ENCODE measurements around the gene XYLT1.

Gene XYLT1

GRCh38 chr16:17375461-17376304, 95.1 kb downstream of the XYLT1 start:
- no peak overlapping the region for H4K8ac ChIP-seq (ENCODE audit: low read length)
- no peak overlapping the region for H2BK12ac ChIP-seq (ENCODE audit: low read length in 2 of 2)
- H3K9me3 ChIP-seq (ENCODE audit: control insufficient read depth, low read length): no peaks in the 10 kb centered on the region
- WGBS: 76% methylated on average over 17 of the region's 17 CpGs
- H3K27ac ChIP-seq (ENCODE audit: low read length, poor library complexity, severe bottlenecking): no peak overlapping the region
- DNase-seq: no peak
- H2AFZ ChIP-seq (ENCODE audit: low read depth, low read length): no peak overlapping the region
- H3K4ac ChIP-seq (ENCODE audit: low read depth in 1 of 2, low read length in 2 of 2): no peak overlapping the region
- H3K4me3 ChIP-seq (ENCODE audit: insufficient read depth in 1 of 2, low read depth in 1 of 2, low read length in 2 of 2): no peak overlapping the region
- H3K23ac ChIP-seq (ENCODE audit: low read length in 2 of 2): no peak overlapping the region
- no peak overlapping the region for H2BK5ac ChIP-seq (ENCODE audit: low read depth, low read length, poor library complexity, severe bottlenecking)
- H3K14ac ChIP-seq (ENCODE audit: low read length in 2 of 2): no peak overlapping the region
- no peak overlapping the region for H4K91ac ChIP-seq (ENCODE audit: low read length)
- H3K4me2 ChIP-seq (ENCODE audit: low read length, poor library complexity, severe bottlenecking): no peak overlapping the region
- no peak overlapping the region for H3K18ac ChIP-seq (ENCODE audit: low read depth in 1 of 2, low read length in 2 of 2)
- no peak overlapping the region for H3K9ac ChIP-seq (ENCODE audit: low read length)
- H2AK5ac ChIP-seq (ENCODE audit: low read length, severe bottlenecking): no peak overlapping the region
- no peaks in the 10 kb centered on the region for H3K27me3 ChIP-seq (ENCODE audit: control insufficient read depth in 1 of 2, insufficient read depth in 1 of 2, low read length in 2 of 2)
- no peak overlapping the region for H2BK120ac ChIP-seq (ENCODE audit: low read depth, low read length)
- H3K36me3 ChIP-seq (ENCODE audit: control insufficient read depth in 1 of 2, insufficient read depth in 2 of 2, low read depth in 1 of 2, low read length in 2 of 2): no peaks in the 10 kb centered on the region
- H3K4me1 ChIP-seq (ENCODE audit: control insufficient read depth, insufficient read depth, low read depth, low read length): no peaks in the 10 kb centered on the region
- H3K79me1 ChIP-seq (replicated peaks; ENCODE audit: low read length, poor library complexity, severe bottlenecking): no peaks in the 10 kb centered on the region
- no peak overlapping the region for H2BK15ac ChIP-seq (ENCODE audit: low read depth, poor library complexity, severe bottlenecking)

- no peak overlapping the region for H3K4ac ChIP-seq (ENCODE audit: low read depth in 1 of 2, low read length in 2 of 2)
- H3K9me3 ChIP-seq (ENCODE audit: control insufficient read depth, low read length): no peaks in the 10 kb centered on the region
- H2BK120ac ChIP-seq (ENCODE audit: low read depth, low read length): no peak overlapping the region
- WGBS: no CpG with 5 or more reads among the region's 3 CpGs
- no peaks in the 10 kb centered on the region for H3K4me1 ChIP-seq (ENCODE audit: control insufficient read depth, insufficient read depth, low read depth, low read length)
- H3K9ac ChIP-seq (ENCODE audit: low read length): no peak overlapping the region
- H3K14ac ChIP-seq (ENCODE audit: low read length in 2 of 2): no peak overlapping the region
- H4K91ac ChIP-seq (ENCODE audit: low read length): no peak overlapping the region
- H2AK5ac ChIP-seq (ENCODE audit: low read length, severe bottlenecking): no peak overlapping the region
- H3K79me1 ChIP-seq (replicated peaks; ENCODE audit: low read length, poor library complexity, severe bottlenecking): no peaks in the 10 kb centered on the region
- H3K27me3 ChIP-seq (ENCODE audit: control insufficient read depth in 1 of 2, insufficient read depth in 1 of 2, low read length in 2 of 2): no peaks in the 10 kb centered on the region
- no peak overlapping the region for H2BK12ac ChIP-seq (ENCODE audit: low read length in 2 of 2)
- no peak overlapping the region for H2BK5ac ChIP-seq (ENCODE audit: low read depth, low read length, poor library complexity, severe bottlenecking)
- no peak overlapping the region for H3K23ac ChIP-seq (ENCODE audit: low read length in 2 of 2)
- no peak overlapping the region for H3K27ac ChIP-seq (ENCODE audit: low read length, poor library complexity, severe bottlenecking)
- H3K36me3 ChIP-seq (ENCODE audit: control insufficient read depth in 1 of 2, insufficient read depth in 2 of 2, low read depth in 1 of 2, low read length in 2 of 2): no peaks in the 10 kb centered on the region
- no peak overlapping the region for H3K4me2 ChIP-seq (ENCODE audit: low read length, poor library complexity, severe bottlenecking)
- no peak overlapping the region for H3K4me3 ChIP-seq (ENCODE audit: insufficient read depth in 1 of 2, low read depth in 1 of 2, low read length in 2 of 2)
- H2AFZ ChIP-seq (ENCODE audit: low read depth, low read length): no peak overlapping the region
- H3K18ac ChIP-seq (ENCODE audit: low read depth in 1 of 2, low read length in 2 of 2): no peak overlapping the region
- no peak overlapping the region for H2BK15ac ChIP-seq (ENCODE audit: low read depth, poor library complexity, severe bottlenecking)
- DNase-seq: no peak
- H4K8ac ChIP-seq (ENCODE audit: low read length): no peak overlapping the region
Observed at GRCh38 chr16:17374668-17375255, 96.0 kb downstream of the XYLT1 start.

DNA sequence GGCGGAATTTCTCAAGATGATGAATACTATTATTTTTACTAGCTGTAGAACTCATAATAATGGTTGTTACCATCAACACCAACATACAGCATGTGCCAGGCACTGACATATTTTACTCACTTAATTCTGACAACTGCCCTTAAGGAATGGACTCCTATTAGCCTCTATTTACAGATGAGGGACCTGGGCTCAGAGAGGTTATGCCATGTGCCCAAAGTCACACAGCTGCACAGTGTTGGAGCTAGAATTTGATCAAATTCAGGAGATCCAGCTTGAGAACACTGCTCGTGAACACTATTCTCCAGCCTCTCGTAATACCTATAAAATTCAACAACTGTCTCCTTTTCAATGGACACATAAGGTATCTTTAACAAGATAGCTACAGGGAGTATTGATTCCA, 97.2 kb downstream of the XYLT1 start:
- no peak overlapping the region for H2AK5ac ChIP-seq (ENCODE audit: low read length, severe bottlenecking)
- H2BK15ac ChIP-seq (ENCODE audit: low read depth, poor library complexity, severe bottlenecking): no peak overlapping the region
- H3K79me1 ChIP-seq (replicated peaks; ENCODE audit: low read length, poor library complexity, severe bottlenecking): no peaks in the 10 kb centered on the region
- no peak overlapping the region for H4K8ac ChIP-seq (ENCODE audit: low read length)
- no peaks in the 10 kb centered on the region for H3K4me1 ChIP-seq (ENCODE audit: control insufficient read depth, insufficient read depth, low read depth, low read length)
- no peak overlapping the region for H3K14ac ChIP-seq (ENCODE audit: low read length in 2 of 2)
- H2BK5ac ChIP-seq (ENCODE audit: low read depth, low read length, poor library complexity, severe bottlenecking): no peak overlapping the region
- no peaks in the 10 kb centered on the region for H3K27me3 ChIP-seq (ENCODE audit: control insufficient read depth in 1 of 2, insufficient read depth in 1 of 2, low read length in 2 of 2)
- DNase-seq: no peak
- no peak overlapping the region for H4K91ac ChIP-seq (ENCODE audit: low read length)
- H3K4ac ChIP-seq (ENCODE audit: low read depth in 1 of 2, low read length in 2 of 2): no peak overlapping the region
- H3K27ac ChIP-seq (ENCODE audit: low read length, poor library complexity, severe bottlenecking): no peak overlapping the region
- H3K18ac ChIP-seq (ENCODE audit: low read depth in 1 of 2, low read length in 2 of 2): no peak overlapping the region
- WGBS: no CpG with 5 or more reads among the region's 3 CpGs
- H2BK12ac ChIP-seq (ENCODE audit: low read length in 2 of 2): no peak overlapping the region
- no peak overlapping the region for H3K4me3 ChIP-seq (ENCODE audit: insufficient read depth in 1 of 2, low read depth in 1 of 2, low read length in 2 of 2)
- H3K9ac ChIP-seq (ENCODE audit: low read length): no peak overlapping the region
- no peak overlapping the region for H2BK120ac ChIP-seq (ENCODE audit: low read depth, low read length)
- no peak overlapping the region for H3K23ac ChIP-seq (ENCODE audit: low read length in 2 of 2)
- H3K9me3 ChIP-seq (ENCODE audit: control insufficient read depth, low read length): no peaks in the 10 kb centered on the region
- no peak overlapping the region for H2AFZ ChIP-seq (ENCODE audit: low read depth, low read length)
- H3K4me2 ChIP-seq (ENCODE audit: low read length, poor library complexity, severe bottlenecking): no peak overlapping the region
- H3K36me3 ChIP-seq (ENCODE audit: control insufficient read depth in 1 of 2, insufficient read depth in 2 of 2, low read depth in 1 of 2, low read length in 2 of 2): no peaks in the 10 kb centered on the region

GRCh38 chr16:17372386-17372785, 98.4 kb downstream of the XYLT1 start:
- 87% methylated on average over 5 of the region's 5 CpGs for WGBS

More at GRCh38 chr16:17372386-17372785, 98.4 kb downstream of the XYLT1 start:
- Histone ChIP-seq H2BK120ac (ENCODE audit: low read depth, low read length) (no peak overlapping the region), H3K27me3 (ENCODE audit: control insufficient read depth in 1 of 2, insufficient read depth in 1 of 2, low read length in 2 of 2) (no peaks in the 10 kb centered on the region), H2BK12ac (ENCODE audit: low read length in 2 of 2) (no peak overlapping the region), H3K4me2 (ENCODE audit: low read length, poor library complexity, severe bottlenecking) (no peak overlapping the region), H3K18ac (ENCODE audit: low read depth in 1 of 2, low read length in 2 of 2) (no peak overlapping the region), H3K79me1 (replicated peaks; ENCODE audit: low read length, poor library complexity, severe bottlenecking) (no peaks in the 10 kb centered on the region), H3K27ac (ENCODE audit: low read length, poor library complexity, severe bottlenecking) (no peak overlapping the region), H2BK5ac (ENCODE audit: low read depth, low read length, poor library complexity, severe bottlenecking) (no peak overlapping the region), H3K9me3 (ENCODE audit: control insufficient read depth, low read length) (no peaks in the 10 kb centered on the region), H3K9ac (ENCODE audit: low read length) (no peak overlapping the region), H4K8ac (ENCODE audit: low read length) (no peak overlapping the region), H4K91ac (ENCODE audit: low read length) (no peak overlapping the region), H2AFZ (ENCODE audit: low read depth, low read length) (no peak overlapping the region), H2AK5ac (ENCODE audit: low read length, severe bottlenecking) (no peak overlapping the region), H3K4ac (ENCODE audit: low read depth in 1 of 2, low read length in 2 of 2) (no peak overlapping the region), H3K23ac (ENCODE audit: low read length in 2 of 2) (no peak overlapping the region), H3K36me3 (ENCODE audit: control insufficient read depth in 1 of 2, insufficient read depth in 2 of 2, low read depth in 1 of 2, low read length in 2 of 2) (no peaks in the 10 kb centered on the region), H3K4me3 (ENCODE audit: insufficient read depth in 1 of 2, low read depth in 1 of 2, low read length in 2 of 2) (no peak overlapping the region), H3K14ac (ENCODE audit: low read length in 2 of 2) (no peak overlapping the region), H2BK15ac (ENCODE audit: low read depth, poor library complexity, severe bottlenecking) (no peak overlapping the region), H3K4me1 (ENCODE audit: control insufficient read depth, insufficient read depth, low read depth, low read length) (no peaks in the 10 kb centered on the region)
- DNase-seq: no peak

Data from mesenchymal stem cell (in vitro differentiated cells and primary cell).